Osteoblast (primary cell): ENCODE results near the gene SNRNP70. TPM values are rescaled to one million over a fixed set of nuclear protein-coding genes. Genes with fewer than 3 reads are reported as not detected.

Experiments used
- DNase-seq: peaks from one replicate; pipeline ENCODE4 v3.0.0; 2011; ENCODE audit warnings: low spot score, mixed read lengths; ENCODE audit not compliant: insufficient read length; ENCODE audit errors: missing footprints
- H2AFZ ChIP-seq: 2 replicates; pipeline ENCODE4 v1.6.0; 2011; ENCODE audit warnings: mild to moderate bottlenecking, low read length
- H3K27ac ChIP-seq: 2 replicates; pipeline ENCODE4 v1.5.1; 2011; ENCODE audit warnings: mild to moderate bottlenecking, low read depth, low read length, moderate library complexity
- H3K27me3 ChIP-seq: 2 replicates; pipeline ENCODE4 v1.6.0; 2012; ENCODE audit warnings: mild to moderate bottlenecking, control low read depth, inconsistent platforms, low read length, moderate library complexity; ENCODE audit not compliant: insufficient read depth
- H3K36me3 ChIP-seq: 2 replicates; pipeline ENCODE4 v1.5.1; 2011; ENCODE audit warnings: mild to moderate bottlenecking, low read length, control low read depth, moderate library complexity; ENCODE audit not compliant: insufficient read depth
- H3K4me1 ChIP-seq: 2 replicates; pipeline ENCODE4 v1.5.1; 2011; ENCODE audit warnings: mild to moderate bottlenecking, low read length, control low read depth, moderate library complexity; ENCODE audit not compliant: insufficient read depth
- H3K4me2 ChIP-seq: 2 replicates; pipeline ENCODE4 v1.6.0; 2011; ENCODE audit warnings: mild to moderate bottlenecking, low read length; ENCODE audit not compliant: insufficient read depth
- H3K4me3 ChIP-seq: fragments of 200-600 bp; sonication (generic); 3 replicates; pipeline ENCODE4 v1.5.1; 2012; ENCODE audit warnings: mild to moderate bottlenecking, low read length, inconsistent platforms; ENCODE audit not compliant: insufficient read depth
- H3K79me2 ChIP-seq: 2 replicates; pipeline ENCODE4 v1.6.0; 2012; ENCODE audit warnings: mild to moderate bottlenecking, low read length, control low read depth, inconsistent platforms; ENCODE audit not compliant: insufficient read depth
- H3K9me3 ChIP-seq: 2 replicates; pipeline ENCODE4 v1.5.1; 2011; ENCODE audit warnings: low read depth, low read length, control low read depth
- H4K20me1 ChIP-seq: 2 replicates; pipeline ENCODE4 v1.6.0; 2012; ENCODE audit warnings: mild to moderate bottlenecking, low read length, control low read depth; ENCODE audit not compliant: insufficient read depth
- total RNA-seq: library from RNA; depleted of rRNA; stranded (reverse); fragments of >200 nt; gene quantifications from 2 replicates; pipeline ENCODE4 v1.2.3, GENCODE V29; 2012
- TF ChIP-seq, protein P1 (sequence below): IDR thresholded peaks from 2 replicates; pipeline ENCODE4 v1.5.1; 2011; ENCODE audit warnings: mild to moderate bottlenecking, low read depth, low read length, moderate library complexity; ENCODE audit errors: extremely low read depth

Gene SNRNP70
- total RNA-seq, 1 donor, result 111 TPM

DNA sequence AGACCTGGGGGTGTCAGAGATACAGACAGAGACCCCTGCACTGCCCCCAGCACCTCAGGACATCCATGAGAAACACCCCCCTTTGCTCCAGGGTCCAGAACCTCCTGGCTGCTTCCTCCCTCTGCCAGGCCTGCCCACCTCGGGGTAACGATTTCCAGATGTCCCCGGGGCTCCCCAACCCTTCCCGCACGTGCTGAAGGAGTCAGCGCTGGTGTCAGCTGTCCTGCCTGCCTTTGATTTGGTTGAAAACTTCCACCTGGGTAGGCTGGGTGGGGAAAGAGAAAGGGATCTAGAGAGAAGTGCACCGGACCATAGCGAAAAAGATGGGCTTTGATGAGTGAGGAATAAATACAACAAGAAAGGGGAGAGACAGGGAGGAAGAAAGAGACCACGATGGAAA is 26.2 kb upstream of the SNRNP70 start:
- Histone ChIP-seq H3K27ac (no peak overlapping the region), H3K36me3 (no peaks in the 10 kb centered on the region), H3K79me2 (peaks cover 14% of the 10 kb centered on the region), H3K4me2 (no peak overlapping the region), H2AFZ (no peak overlapping the region), H3K4me3 (no peak overlapping the region), H3K4me1 (peaks cover 10% of the 10 kb centered on the region), H3K27me3 (peaks cover 1% of the 10 kb centered on the region), H4K20me1 (peaks cover 3% of the 10 kb centered on the region), H3K9me3 (no peaks in the 10 kb centered on the region)
- TF ChIP-seq, protein P1, sequence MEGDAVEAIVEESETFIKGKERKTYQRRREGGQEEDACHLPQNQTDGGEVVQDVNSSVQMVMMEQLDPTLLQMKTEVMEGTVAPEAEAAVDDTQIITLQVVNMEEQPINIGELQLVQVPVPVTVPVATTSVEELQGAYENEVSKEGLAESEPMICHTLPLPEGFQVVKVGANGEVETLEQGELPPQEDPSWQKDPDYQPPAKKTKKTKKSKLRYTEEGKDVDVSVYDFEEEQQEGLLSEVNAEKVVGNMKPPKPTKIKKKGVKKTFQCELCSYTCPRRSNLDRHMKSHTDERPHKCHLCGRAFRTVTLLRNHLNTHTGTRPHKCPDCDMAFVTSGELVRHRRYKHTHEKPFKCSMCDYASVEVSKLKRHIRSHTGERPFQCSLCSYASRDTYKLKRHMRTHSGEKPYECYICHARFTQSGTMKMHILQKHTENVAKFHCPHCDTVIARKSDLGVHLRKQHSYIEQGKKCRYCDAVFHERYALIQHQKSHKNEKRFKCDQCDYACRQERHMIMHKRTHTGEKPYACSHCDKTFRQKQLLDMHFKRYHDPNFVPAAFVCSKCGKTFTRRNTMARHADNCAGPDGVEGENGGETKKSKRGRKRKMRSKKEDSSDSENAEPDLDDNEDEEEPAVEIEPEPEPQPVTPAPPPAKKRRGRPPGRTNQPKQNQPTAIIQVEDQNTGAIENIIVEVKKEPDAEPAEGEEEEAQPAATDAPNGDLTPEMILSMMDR, result no peak
- DNase-seq, result peak; percentile 25

DNA sequence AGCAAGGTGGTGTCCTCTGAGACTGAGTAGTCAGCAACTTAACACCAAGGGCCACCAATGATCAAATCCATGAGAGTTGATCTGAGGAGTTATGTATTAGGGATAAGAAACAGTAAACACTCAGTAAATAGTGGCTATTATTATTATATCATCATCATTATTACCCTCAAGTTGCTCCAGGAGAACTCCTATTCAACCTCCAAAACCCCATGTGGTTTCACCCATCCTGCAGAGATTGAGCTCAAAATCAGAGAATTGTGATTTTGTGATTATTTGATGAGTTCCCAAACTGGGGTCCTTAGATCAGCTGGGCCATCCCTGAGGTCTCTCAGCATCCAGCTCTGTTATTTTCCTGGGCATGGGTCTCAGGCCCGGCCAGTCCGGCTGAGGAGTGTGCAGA is 24.3 kb upstream of the SNRNP70 start:
- Histone ChIP-seq H4K20me1 (peaks cover 3% of the 10 kb centered on the region), H3K4me3 (no peak overlapping the region), H3K79me2 (peaks cover 14% of the 10 kb centered on the region), H3K27me3 (peaks cover 3% of the 10 kb centered on the region), H3K4me1 (peaks cover 10% of the 10 kb centered on the region), H2AFZ (no peak overlapping the region), H3K27ac (no peak overlapping the region), H3K4me2 (no peak overlapping the region), H3K9me3 (no peaks in the 10 kb centered on the region), H3K36me3 (no peaks in the 10 kb centered on the region)
- DNase-seq, result peak; percentile 43
- TF ChIP-seq, protein P1, result no peak

DNA sequence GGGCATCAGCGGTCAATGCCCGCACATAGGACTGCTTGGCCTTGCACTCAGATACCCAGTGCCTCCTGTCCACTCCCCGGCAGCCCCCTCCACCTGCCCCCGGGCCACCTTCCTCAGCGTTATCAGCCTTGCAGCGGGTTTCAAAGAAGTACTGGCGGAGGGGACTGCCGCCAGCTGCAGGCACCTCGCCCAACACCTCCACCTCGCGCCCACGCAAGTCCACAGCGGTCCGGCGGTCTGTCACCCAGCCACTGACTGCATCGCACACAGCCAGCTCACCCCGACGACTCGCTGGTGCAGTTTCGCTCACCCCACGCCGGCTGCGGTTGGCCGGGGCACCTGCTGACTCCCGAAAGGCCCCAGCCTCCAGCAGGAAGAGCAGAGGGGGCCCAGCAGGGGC is 23.8 kb upstream of the SNRNP70 start:
- peaks cover 14% of the 10 kb centered on the region for H3K79me2 ChIP-seq
- peaks cover 3% of the 10 kb centered on the region for H3K27me3 ChIP-seq
- no peak overlapping the region for H3K27ac ChIP-seq
- H3K4me1 ChIP-seq, result peaks cover 8% of the 10 kb centered on the region
- TF ChIP-seq, protein P1, result no peak
- no peaks in the 10 kb centered on the region for H3K36me3 ChIP-seq
- H3K4me3 ChIP-seq, result no peak overlapping the region
- no peaks in the 10 kb centered on the region for H3K9me3 ChIP-seq
- DNase-seq, result peak; percentile 45
- no peak overlapping the region for H2AFZ ChIP-seq
- H4K20me1 ChIP-seq, result peaks cover 3% of the 10 kb centered on the region
- H3K4me2 ChIP-seq, result no peak overlapping the region

DNA sequence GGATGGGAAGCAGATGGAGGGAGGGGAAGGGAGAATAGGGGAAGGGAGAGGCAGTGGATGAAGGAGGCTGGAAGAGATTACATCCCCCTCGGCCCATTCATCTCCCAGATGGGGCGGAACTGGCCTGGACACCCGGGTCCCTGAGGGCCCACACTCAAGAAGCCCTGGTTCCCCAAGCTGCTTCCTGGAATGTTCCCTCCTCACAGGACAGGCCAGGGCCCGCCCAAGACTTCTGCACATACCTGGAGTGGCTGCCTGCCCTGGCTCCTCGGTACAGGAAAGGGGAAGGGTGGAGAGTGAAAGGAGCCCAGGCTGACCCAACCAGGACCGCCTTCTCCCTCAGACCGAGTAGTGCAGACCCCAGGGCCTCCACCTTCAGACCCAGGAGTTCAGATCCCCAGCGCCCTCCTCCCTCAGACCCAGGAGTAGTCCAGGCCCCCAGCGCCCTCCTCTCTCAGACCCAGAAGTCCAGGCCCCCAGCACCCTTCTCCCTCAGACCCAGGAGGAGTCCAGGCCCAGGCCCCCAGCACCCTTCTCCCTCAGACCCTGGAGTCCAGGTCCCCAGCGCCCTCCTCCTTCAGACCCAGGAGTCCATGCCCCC is 21.1 kb upstream of the SNRNP70 start:
- H3K9me3 ChIP-seq, result no peaks in the 10 kb centered on the region
- H3K79me2 ChIP-seq, result peaks cover 3% of the 10 kb centered on the region
- H3K27me3 ChIP-seq, result peaks cover 3% of the 10 kb centered on the region
- no peak overlapping the region for H2AFZ ChIP-seq
- peak; percentile 44 for DNase-seq
- H3K36me3 ChIP-seq, result no peaks in the 10 kb centered on the region
- peaks cover 3% of the 10 kb centered on the region for H4K20me1 ChIP-seq
- H3K27ac ChIP-seq, result no peak overlapping the region
- H3K4me2 ChIP-seq, result peak overlapping the region; percentile 48
- H3K4me3 ChIP-seq, result no peak overlapping the region
- H3K4me1 ChIP-seq, result no peaks in the 10 kb centered on the region
- TF ChIP-seq, protein P1, result no peak
